H1 (cell line): Measurements from ENCODE around the gene NDC1. TPM values are rescaled to one million over a fixed set of nuclear protein-coding genes. Genes with fewer than 3 reads are reported as not detected.

ENCODE experiments used
- CTCF ChIA-PET: fragments of 300-600 bp; sonication (Branson Sonifier 250); formaldehyde crosslinking; loops from one replicate; lab custom pipeline; 2021; ENCODE audit not compliant: partially characterized antibody; lab: Charles Lee
- POLR2A ChIA-PET: fragments of 300-600 bp; sonication (Branson Sonifier 250); formaldehyde crosslinking; loops from one replicate; lab custom pipeline; 2021; ENCODE audit warnings: inconsistent platforms; ENCODE audit not compliant: partially characterized antibody; lab: Charles Lee
- DNase-seq, 2 experiments: peaks; one replicate each; pipeline versions ENCODE4 v3.0.0 to v3.0.0-alpha.2; 2010 to 2022; ENCODE audit warnings: low spot score in 2 of 2, low read depth in 1 of 2, mixed read lengths in 1 of 2
- FAIRE-seq: peaks from 2 replicates; lab custom pipeline; 2011; peaks lifted over from hg19 to GRCh38; lab: Jason Lieb, UNC
- H2AFZ ChIP-seq: 2 replicates; pipeline ENCODE4 v1.8.1; 2012; ENCODE audit warnings: low read length, inconsistent platforms
- H2AK5ac ChIP-seq: 2 replicates; pipeline ENCODE4 v1.6.1; 2013; ENCODE audit warnings: low read depth, low read length
- H2BK120ac ChIP-seq: replicated peaks from 2 replicates; pipeline ENCODE3; 2013; ENCODE audit warnings: low read depth, low read length, inconsistent platforms
- H2BK12ac ChIP-seq: 2 replicates; pipeline ENCODE4 v1.6.1; 2013; ENCODE audit warnings: low read depth, low read length
- H2BK15ac ChIP-seq: 2 replicates; pipeline ENCODE4 v1.6.1; 2013; ENCODE audit warnings: low read length
- H2BK20ac ChIP-seq: 2 replicates; pipeline ENCODE4 v1.6.1; 2013; ENCODE audit warnings: low read length
- H2BK5ac ChIP-seq: 2 replicates; pipeline ENCODE4 v1.6.1; 2013; ENCODE audit warnings: low read depth, low read length
- H3K14ac ChIP-seq: 2 replicates; pipeline ENCODE4 v1.6.1; 2013; ENCODE audit warnings: inconsistent platforms; ENCODE audit not compliant: insufficient read length
- H3K18ac ChIP-seq: 2 replicates; pipeline ENCODE4 v1.6.1; 2013; ENCODE audit warnings: low read length; ENCODE audit errors: extremely low read depth
- H3K23ac ChIP-seq: 2 replicates; pipeline ENCODE4 v1.6.1; 2013; ENCODE audit warnings: inconsistent platforms; ENCODE audit not compliant: insufficient read length
- H3K23me2 ChIP-seq: 2 replicates; pipeline ENCODE4 v1.6.1; 2013; ENCODE audit warnings: low read depth, low read length
- H3K27ac ChIP-seq: 2 replicates; pipeline ENCODE4 v1.6.1; 2011; ENCODE audit warnings: low read depth, low read length, inconsistent platforms
- H3K27me3 ChIP-seq, 4 experiments: replicated peaks in 1 of 4; 1 replicate in 1 of 4; 2 replicates in 3 of 4; pipeline versions ENCODE4 v1.6.1 to v1.8.1; 2011 to 2013; ENCODE audit warnings: low read length in 3 of 4, mild to moderate bottlenecking in 3 of 4, inconsistent platforms in 2 of 4, mixed read lengths in 2 of 4, moderate library complexity in 1 of 4; ENCODE audit not compliant: control insufficient read depth in 3 of 4, insufficient read depth in 3 of 4; ENCODE audit errors: extremely low read depth in 1 of 4
- H3K36me3 ChIP-seq, 4 experiments: 2 replicates each; pipeline versions ENCODE4 v1.6.1 to v1.8.1; 2011 to 2013; ENCODE audit warnings: mild to moderate bottlenecking in 4 of 4, low read length in 3 of 4, moderate library complexity in 2 of 4, control low read depth in 1 of 4, inconsistent platforms in 1 of 4; ENCODE audit not compliant: insufficient read depth in 4 of 4, control insufficient read depth in 2 of 4
- H3K4ac ChIP-seq: replicated peaks from 2 replicates; pipeline ENCODE3; 2013; ENCODE audit warnings: low read length, low read depth, mixed read lengths, inconsistent platforms; ENCODE audit not compliant: insufficient read length
- H3K4me1 ChIP-seq, 4 experiments: replicated peaks in 1 of 4; 1 replicate in 1 of 4; 2 replicates in 3 of 4; pipeline versions ENCODE4 v1.6.1 to v1.8.1; 2011 to 2013; ENCODE audit warnings: low read length in 3 of 4, inconsistent platforms in 2 of 4, mixed read lengths in 1 of 4; ENCODE audit not compliant: insufficient read depth in 4 of 4, control insufficient read depth in 3 of 4
- H3K4me2 ChIP-seq, 2 experiments: 2 replicates each; pipeline versions ENCODE4 v1.6.1 to v1.8.1; 2011 to 2013; ENCODE audit warnings: low read depth in 2 of 2, low read length in 2 of 2, control low read depth in 1 of 2, inconsistent platforms in 1 of 2, mild to moderate bottlenecking in 1 of 2; ENCODE audit not compliant: insufficient read depth in 1 of 2
- H3K4me3 ChIP-seq, 4 experiments: fragments of 200-600, 300-600 bp in 1 of 4; sonication (generic), shearing (Covaris generic), sonication (Bioruptor Twin) in 1 of 4; 2 replicates each; pipeline versions ENCODE4 v1.5.1 to v1.8.1; 2011 to 2016; ENCODE audit warnings: low read length in 4 of 4, low read depth in 3 of 4, control low read depth in 2 of 4, inconsistent platforms in 2 of 4, mild to moderate bottlenecking in 2 of 4, mixed read lengths in 1 of 4, moderate library complexity in 1 of 4; ENCODE audit not compliant: insufficient read depth in 2 of 4; ENCODE audit errors: extremely low read depth in 1 of 4
- H3K56ac ChIP-seq: replicated peaks from 2 replicates; pipeline ENCODE3; 2013; ENCODE audit warnings: low read depth, mild to moderate bottlenecking, mixed read lengths, low read length, inconsistent platforms; ENCODE audit not compliant: insufficient read length
- H3K79me1 ChIP-seq: 2 replicates; pipeline ENCODE4 v1.6.1; 2013; ENCODE audit warnings: low read depth, low read length, control low read depth
- H3K79me2 ChIP-seq, 2 experiments: 2 replicates each; pipeline versions ENCODE4 v1.6.1 to v1.8.1; 2012 to 2013; ENCODE audit warnings: low read length in 2 of 2, mild to moderate bottlenecking in 2 of 2, inconsistent platforms in 1 of 2; ENCODE audit not compliant: insufficient read depth in 2 of 2, control insufficient read depth in 1 of 2
- H3K9ac ChIP-seq, 4 experiments: replicated peaks in 1 of 4; 1 replicate in 1 of 4; 2 replicates in 3 of 4; pipeline versions ENCODE4 v1.6.1 to v1.8.1; 2011 to 2013; ENCODE audit warnings: low read depth in 3 of 4, low read length in 3 of 4, control low read depth in 2 of 4, mild to moderate bottlenecking in 2 of 4, moderate library complexity in 2 of 4, inconsistent platforms in 1 of 4; ENCODE audit errors: extremely low read depth in 1 of 4
- H3K9me3 ChIP-seq, 2 experiments: 2 replicates each; pipeline versions ENCODE4 v1.6.1 to v1.8.1; 2012 to 2013; ENCODE audit warnings: mild to moderate bottlenecking in 2 of 2, moderate library complexity in 2 of 2, control low read depth in 1 of 2, inconsistent platforms in 1 of 2, low read depth in 1 of 2, low read length in 1 of 2, mixed read lengths in 1 of 2; ENCODE audit not compliant: insufficient read depth in 2 of 2
- H4K20me1 ChIP-seq, 2 experiments: replicated peaks in 1 of 2; 2 replicates each; pipeline versions ENCODE3 to v1.8.1; 2011 to 2013; ENCODE audit warnings: inconsistent platforms in 2 of 2, low read length in 2 of 2, mild to moderate bottlenecking in 1 of 2; ENCODE audit not compliant: insufficient read depth in 2 of 2, control insufficient read depth in 1 of 2
- H4K5ac ChIP-seq: 2 replicates; pipeline ENCODE4 v1.6.1; 2013; ENCODE audit warnings: low read length, low read depth, mixed read lengths, inconsistent platforms; ENCODE audit not compliant: insufficient read length
- H4K8ac ChIP-seq: 2 replicates; pipeline ENCODE4 v1.8.0; 2013; ENCODE audit warnings: mild to moderate bottlenecking, moderate library complexity, low read length, inconsistent platforms; ENCODE audit not compliant: insufficient read depth; ENCODE audit errors: extremely low read depth
- H4K91ac ChIP-seq: replicated peaks from 2 replicates; pipeline ENCODE3; 2013; ENCODE audit warnings: low read length, mixed read lengths, inconsistent platforms; ENCODE audit not compliant: insufficient read length
- CEBPB ChIP-seq: IDR thresholded peaks from 2 replicates; pipeline ENCODE4 v1.6.1; 2012; ENCODE audit warnings: low read depth, low read length
- EP300 ChIP-seq, 2 experiments: IDR thresholded peaks; 1 replicate in 1 of 2; 2 replicates in 1 of 2; pipeline ENCODE4 v1.6.1; 2011 to 2012; ENCODE audit warnings: low read depth in 2 of 2, low read length in 2 of 2, mild to moderate bottlenecking in 2 of 2, borderline replicate concordance in 1 of 2, inconsistent platforms in 1 of 2, moderate library complexity in 1 of 2
- FOSL1 ChIP-seq: IDR thresholded peaks from 2 replicates; pipeline ENCODE4 v1.6.1; 2011; ENCODE audit warnings: mild to moderate bottlenecking, low read depth, low read length, moderate library complexity; ENCODE audit not compliant: insufficient read depth
- HDAC2 ChIP-seq, 2 experiments: fragments of 300-600 bp in 1 of 2; sonication (generic) in 1 of 2; IDR thresholded peaks; 2 replicates each; pipeline ENCODE4 v1.6.1; 2011 to 2012; ENCODE audit warnings: low read depth in 2 of 2, low read length in 2 of 2, mild to moderate bottlenecking in 2 of 2, moderate library complexity in 2 of 2, borderline replicate concordance in 1 of 2, inconsistent platforms in 1 of 2
- JUN ChIP-seq: IDR thresholded peaks from 2 replicates; pipeline ENCODE4 v1.6.1; 2011; ENCODE audit warnings: low read depth, mild to moderate bottlenecking, improper control_type of control experiment, low read length
- POLR2A ChIP-seq, 2 experiments: IDR thresholded peaks; 1 replicate in 1 of 2; 2 replicates in 1 of 2; pipeline ENCODE4 v1.6.1; 2011; ENCODE audit warnings: low read depth in 2 of 2, low read length in 2 of 2, mild to moderate bottlenecking in 2 of 2; ENCODE audit errors: control extremely low read depth in 1 of 2
- RXRA ChIP-seq: IDR thresholded peaks from 2 replicates; pipeline ENCODE4 v1.6.1; 2011; ENCODE audit warnings: low read depth, mild to moderate bottlenecking, low read length, moderate library complexity; ENCODE audit not compliant: insufficient read depth
- SP1 ChIP-seq: IDR thresholded peaks from 2 replicates; pipeline ENCODE4 v1.6.1; 2011; ENCODE audit warnings: low read depth, low read length
- SP2 ChIP-seq: IDR thresholded peaks from 2 replicates; pipeline ENCODE4 v1.6.1; 2012; ENCODE audit warnings: mild to moderate bottlenecking, low read length, inconsistent platforms
- SUZ12 ChIP-seq: fragments of 200-600 bp; sonication (generic); IDR thresholded peaks from 2 replicates; pipeline ENCODE4 v1.6.1; 2012; ENCODE audit warnings: mild to moderate bottlenecking, inconsistent platforms, low read length, moderate library complexity, mixed read lengths
- TAF1 ChIP-seq: IDR thresholded peaks from 2 replicates; pipeline ENCODE4 v1.6.1; 2011; ENCODE audit warnings: mild to moderate bottlenecking, low read depth, low read length
- ZNF274 ChIP-seq: IDR thresholded peaks from 2 replicates; pipeline ENCODE4 v1.7.0; 2012; ENCODE audit warnings: low read length, borderline replicate concordance; ENCODE audit errors: extremely low read depth
- WGBS, 2 experiments: shearing (Covaris generic) in 1 of 2; methylation state at CpG; one replicate each; pipeline versions ENCODE4 v1.1.6 to v1.1.7; 2013 to 2015; ENCODE audit warnings: low lambda C conversion rate in 2 of 2, mixed read lengths in 2 of 2, inconsistent platforms in 1 of 2, low coverage in 1 of 2, missing lambda C conversion rate in 1 of 2; ENCODE audit not compliant: insufficient replicate concordance in 2 of 2, insufficient coverage in 1 of 2, insufficient read length in 1 of 2; ENCODE audit errors: extremely low coverage in 1 of 2, missing lambda C conversion rate in 1 of 2; 5-methylcytosine and 5-hydroxymethylcytosine counted together
- polyA plus RNA-seq, 7 experiments: library from polyadenylated mRNA; depleted of rRNA in 3 of 7; stranded (reverse) in 5 of 7; unstranded in 2 of 7; fragments of >200 nt in 5 of 7; fragments of 200-250 nt in 2 of 7; gene quantifications; 1 replicate in 5 of 7; 2 replicates in 1 of 7; 4 replicates in 1 of 7; pipeline versions ENCODE4 v1.2.1 to v1.2.3, GENCODE V29; 2011 to 2013; ENCODE audit warnings: missing spikeins in 2 of 7, mixed read lengths in 2 of 7
- total RNA-seq: library from RNA; stranded (reverse); fragmentation: NEBNext Ultra II Directional; extraction: Animal tissue kit (Norgen Biotek cat#: 25700); gene quantifications from 2 replicates; pipeline ENCODE4 v1.2.1, GENCODE V29; 2021

Gene NDC1
- total and polyA plus RNA-seq, 2 of the 8 experiments (the other 6 are each of a cell fraction or from before 2014, with no cell fraction given), result 62.9 to 66.1 TPM

GRCh38 chr1:53862507-53862906 is 24.4 kb upstream of the NDC1 start:
- CTCF ChIA-PET, result interaction anchor here (0.6 to 7.8 kb wide), 14 partner anchors 9 to 129 kb away, joined by 3 to 123 read pairs (median 8); no protein-coding TSS in a partner anchor
- H2BK15ac ChIP-seq, result no peak overlapping the region
- FAIRE-seq, result no peak

More at GRCh38 chr1:53862507-53862906, 24.4 kb upstream of the NDC1 start:
- H2BK5ac ChIP-seq, result no peak overlapping the region
- H3K14ac ChIP-seq, result no peak overlapping the region
- peaks cover 0 to 2% of the 10 kb centered on the region in 2 experiments for H4K20me1 ChIP-seq
- POLR2A ChIA-PET, result interaction anchor here (0.9 to 2.6 kb wide), 2 partner anchors 83 to 97 kb away, joined by 3 to 7 read pairs; partner anchors contain the start of genes IFT25 and LRRC42
- 88% methylated on average over 7 of the region's 7 CpGs; no CpG with 5 or more reads in 1 of the 2 experiments for WGBS, 2 experiments
- H3K4ac ChIP-seq, result no peak overlapping the region
- TF ChIP-seq RXRA (no peak), POLR2A (IDR thresholded peaks at IDR 0.05; ENCODE audit: control extremely low read depth in 1 of 2, low read depth in 2 of 2, low read length in 2 of 2) (no peak), JUN (no peak), TAF1 (no peak), SP1 (no peak), CEBPB (no peak), ZNF274 (no peak), SUZ12 (no peak), EP300 (IDR thresholded peaks at IDR 0.05; ENCODE audit: borderline replicate concordance in 1 of 2, low read depth in 2 of 2, low read length in 2 of 2) (no peak), HDAC2 (IDR thresholded peaks at IDR 0.05; ENCODE audit: borderline replicate concordance in 1 of 2, low read depth in 2 of 2, low read length in 2 of 2) (no peak), FOSL1 (no peak), SP2 (no peak)
- H3K4me2 ChIP-seq, result no peak overlapping the region
- H2BK20ac ChIP-seq, result no peak overlapping the region
- no peak overlapping the region for H4K91ac ChIP-seq
- H3K27ac ChIP-seq, result no peak overlapping the region
- no peak overlapping the region for H3K56ac ChIP-seq
- no peak overlapping the region for H2AK5ac ChIP-seq
- H2BK12ac ChIP-seq, result no peak overlapping the region
- DNase-seq, result no peak
- no peaks in the 10 kb centered on the region for H3K79me2 ChIP-seq
- H3K4me1 ChIP-seq, result peaks cover 0 to 3% (median 0%) of the 10 kb centered on the region in 4 experiments; a peak in 1 of 7 replicates
- no peak overlapping the region for H3K9ac ChIP-seq
- H2BK120ac ChIP-seq, result no peak overlapping the region
- H3K18ac ChIP-seq, result no peak overlapping the region
- H3K36me3 ChIP-seq, result peaks cover 3 to 15% (median 12%) of the 10 kb centered on the region in 4 experiments; a peak in 7 of 8 replicates
- no peaks in the 10 kb centered on the region for H3K79me1 ChIP-seq
- H3K9me3 ChIP-seq, result no peaks in the 10 kb centered on the region
- H3K27me3 ChIP-seq, result no peaks in the 10 kb centered on the region
- no peaks in the 10 kb centered on the region for H3K23me2 ChIP-seq
- H3K23ac ChIP-seq, result no peak overlapping the region
- no peak overlapping the region for H4K5ac ChIP-seq
- H3K4me3 ChIP-seq, result no peak overlapping the region
- H4K8ac ChIP-seq, result no peak overlapping the region
- H2AFZ ChIP-seq, result no peak overlapping the region
